Spinal cord (tissue), 10 donors: ENCODE results near the gene CNFN. TPM values are rescaled to one million over a fixed set of nuclear protein-coding genes. Genes with fewer than 3 reads are reported as not detected.

ENCODE experiments used
- DNase-seq, 6 donors: peaks; one replicate each; pipeline versions ENCODE4 v3.0.0 to v3.0.0-alpha.2; 2013 to 2015; ENCODE audit warnings: low spot score in 6 of 6, low read depth in 4 of 6
- H3K27ac ChIP-seq: one replicate; pipeline ENCODE4 v1.5.1; 2013; ENCODE audit warnings: low read depth, low read length, control low read depth
- H3K27me3 ChIP-seq: one replicate; pipeline ENCODE4 v1.6.1; 2013; ENCODE audit warnings: low read length; ENCODE audit not compliant: control insufficient read depth, insufficient read depth
- H3K36me3 ChIP-seq: one replicate; pipeline ENCODE4 v1.6.1; 2013; ENCODE audit warnings: low read length; ENCODE audit not compliant: control insufficient read depth, insufficient read depth
- H3K4me1 ChIP-seq: one replicate; pipeline ENCODE4 v1.6.1; 2013; ENCODE audit warnings: low read length; ENCODE audit not compliant: control insufficient read depth, insufficient read depth
- H3K4me3 ChIP-seq: one replicate; pipeline ENCODE4 v1.5.1; 2013; ENCODE audit warnings: low read depth, low read length, control low read depth
- H3K9me3 ChIP-seq: one replicate; pipeline ENCODE4 v1.6.1; 2013; ENCODE audit warnings: low read length; ENCODE audit not compliant: control insufficient read depth, insufficient read depth
- WGBS: methylation state at CpG from one replicate; pipeline ENCODE4 v1.1.5; 2013; ENCODE audit warnings: missing lambda C conversion rate; ENCODE audit not compliant: insufficient coverage; 5-methylcytosine and 5-hydroxymethylcytosine counted together
- polyA plus RNA-seq, 2 donors: library from polyadenylated mRNA; unstranded; fragments of 120-200 nt; gene quantifications; one replicate each; pipeline ENCODE4 v1.2.1, GENCODE V29; 2013; ENCODE audit not compliant: insufficient read length in 2 of 2
- total RNA-seq, 2 donors: library from RNA; depleted of rRNA in 1 of 2; stranded (reverse); fragments of 120-200 nt in 1 of 2; fragments of >200 nt in 1 of 2; gene quantifications; one replicate each; pipeline versions ENCODE4 v1.2.3 to v1.2.4, GENCODE V29; 2013 to 2014
- donor health status: healthy.

CNFN gene
- total and polyA plus RNA-seq, 4 donors: 0.50 to 3.1 (median 2.1) TPM

DNA sequence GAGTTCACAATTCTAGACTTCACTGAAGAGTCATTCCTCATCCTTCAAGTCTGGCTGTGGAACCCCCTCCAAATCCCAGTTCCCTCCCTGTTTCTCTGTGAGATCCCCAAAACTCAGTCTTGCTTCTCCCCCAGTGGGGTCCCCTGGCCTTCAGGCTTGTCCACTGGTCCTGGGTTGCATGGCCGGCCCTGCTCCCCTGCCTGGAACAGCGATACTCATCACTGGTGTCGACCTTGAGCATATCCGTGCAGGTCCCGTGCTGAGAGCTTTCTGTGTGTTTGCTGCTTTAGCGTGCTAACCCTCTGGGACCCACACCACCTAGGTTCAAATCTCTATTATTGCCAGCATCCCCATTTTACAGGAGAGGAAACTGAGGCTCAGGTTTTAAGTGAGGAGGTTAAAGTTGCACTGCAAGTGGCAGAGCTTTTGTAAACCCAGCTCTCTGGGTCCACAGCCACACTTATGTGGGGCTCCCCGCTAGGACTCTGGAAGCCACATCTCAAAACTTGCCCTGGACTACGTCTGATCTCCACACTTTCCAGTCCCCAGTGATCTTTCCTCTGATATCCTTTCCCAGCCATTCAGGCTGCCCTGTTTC is 21.6 kb upstream of the CNFN start:
- Histone ChIP-seq H3K4me3 (no peak overlapping the region), H3K27ac (no peak overlapping the region), H3K4me1 (peaks cover 16% of the 10 kb centered on the region), H3K36me3 (peaks cover 67% of the 10 kb centered on the region), H3K9me3 (no peaks in the 10 kb centered on the region), H3K27me3 (no peaks in the 10 kb centered on the region)
- no peak for DNase-seq
- WGBS: 98% methylated on average over 7 of the region's 8 CpGs

GRCh38 chr19:42410371-42410770 is 20.3 kb upstream of the CNFN start:
- 91% methylated on average over 30 of the region's 30 CpGs for WGBS
- no peak overlapping the region for H3K27ac ChIP-seq
- no peaks in the 10 kb centered on the region for H3K9me3 ChIP-seq
- no peaks in the 10 kb centered on the region for H3K27me3 ChIP-seq
- H3K36me3 ChIP-seq: peaks cover 76% of the 10 kb centered on the region
- H3K4me1 ChIP-seq: peaks cover 16% of the 10 kb centered on the region
- H3K4me3 ChIP-seq: no peak overlapping the region
- DNase-seq: no peak

DNA sequence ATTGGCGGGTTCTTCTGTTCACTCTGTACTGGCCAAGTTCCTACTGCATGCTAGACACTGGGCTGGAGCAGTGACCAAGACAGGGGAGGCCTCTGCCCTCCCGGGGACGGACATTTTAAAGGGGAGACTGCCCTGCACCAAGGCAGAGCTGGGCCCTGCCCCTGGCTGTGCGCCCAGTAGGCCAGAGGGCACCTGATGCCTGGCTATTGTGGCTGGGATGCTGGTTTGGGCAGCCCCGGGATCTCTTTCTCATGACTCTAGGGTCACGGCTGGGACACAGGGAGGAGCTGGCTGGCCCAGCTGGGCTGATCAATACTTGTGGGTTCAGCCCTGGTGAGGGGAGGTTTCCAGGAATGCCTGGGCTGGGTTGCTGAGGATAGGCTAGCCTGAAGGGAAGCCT is 19.4 kb upstream of the CNFN start:
- Histone ChIP-seq H3K27ac (no peak overlapping the region), H3K9me3 (no peaks in the 10 kb centered on the region), H3K4me3 (no peak overlapping the region), H3K4me1 (peaks cover 16% of the 10 kb centered on the region), H3K27me3 (no peaks in the 10 kb centered on the region), H3K36me3 (peaks cover 82% of the 10 kb centered on the region)
- 64% methylated on average over 6 of the region's 6 CpGs for WGBS
- DNase-seq: no peak

GRCh38 chr19:42407816-42408175 is 17.7 kb upstream of the CNFN start:
- WGBS: 93% methylated on average over 10 of the region's 10 CpGs
- Histone ChIP-seq H3K4me1 (peaks cover 18% of the 10 kb centered on the region), H3K27me3 (no peaks in the 10 kb centered on the region), H3K27ac (no peak overlapping the region), H3K9me3 (no peaks in the 10 kb centered on the region), H3K4me3 (no peak overlapping the region), H3K36me3 (peaks cover 73% of the 10 kb centered on the region)
- no peak for DNase-seq

GRCh38 chr19:42407085-42407815 is 17.2 kb upstream of the CNFN start:
- Histone ChIP-seq H3K4me3 (no peak overlapping the region), H3K4me1 (peaks cover 18% of the 10 kb centered on the region), H3K27ac (no peak overlapping the region), H3K36me3 (peaks cover 70% of the 10 kb centered on the region), H3K27me3 (no peaks in the 10 kb centered on the region), H3K9me3 (no peaks in the 10 kb centered on the region)
- no peak for DNase-seq
- 94% methylated on average over 29 of the region's 30 CpGs for WGBS

- no peaks in the 10 kb centered on the region for H3K9me3 ChIP-seq
- no peaks in the 10 kb centered on the region for H3K27me3 ChIP-seq
- no peak overlapping the region for H3K4me3 ChIP-seq
- peaks cover 66% of the 10 kb centered on the region for H3K36me3 ChIP-seq
- H3K4me1 ChIP-seq: peaks cover 26% of the 10 kb centered on the region
- no peak for DNase-seq
- WGBS: 87% methylated on average over 10 of the region's 11 CpGs
- H3K27ac ChIP-seq: no peak overlapping the region
Measured at GRCh38 chr19:42406111-42406510, 16.0 kb upstream of the CNFN start.

- Histone ChIP-seq H3K9me3 (no peaks in the 10 kb centered on the region), H3K27ac (no peak overlapping the region), H3K36me3 (peaks cover 44% of the 10 kb centered on the region), H3K4me3 (no peak overlapping the region), H3K27me3 (no peaks in the 10 kb centered on the region), H3K4me1 (peaks cover 25% of the 10 kb centered on the region)
- no peak for DNase-seq
- WGBS: 91% methylated on average over 7 of the region's 10 CpGs
Measured at GRCh38 chr19:42403586-42403985, 13.5 kb upstream of the CNFN start.

DNA sequence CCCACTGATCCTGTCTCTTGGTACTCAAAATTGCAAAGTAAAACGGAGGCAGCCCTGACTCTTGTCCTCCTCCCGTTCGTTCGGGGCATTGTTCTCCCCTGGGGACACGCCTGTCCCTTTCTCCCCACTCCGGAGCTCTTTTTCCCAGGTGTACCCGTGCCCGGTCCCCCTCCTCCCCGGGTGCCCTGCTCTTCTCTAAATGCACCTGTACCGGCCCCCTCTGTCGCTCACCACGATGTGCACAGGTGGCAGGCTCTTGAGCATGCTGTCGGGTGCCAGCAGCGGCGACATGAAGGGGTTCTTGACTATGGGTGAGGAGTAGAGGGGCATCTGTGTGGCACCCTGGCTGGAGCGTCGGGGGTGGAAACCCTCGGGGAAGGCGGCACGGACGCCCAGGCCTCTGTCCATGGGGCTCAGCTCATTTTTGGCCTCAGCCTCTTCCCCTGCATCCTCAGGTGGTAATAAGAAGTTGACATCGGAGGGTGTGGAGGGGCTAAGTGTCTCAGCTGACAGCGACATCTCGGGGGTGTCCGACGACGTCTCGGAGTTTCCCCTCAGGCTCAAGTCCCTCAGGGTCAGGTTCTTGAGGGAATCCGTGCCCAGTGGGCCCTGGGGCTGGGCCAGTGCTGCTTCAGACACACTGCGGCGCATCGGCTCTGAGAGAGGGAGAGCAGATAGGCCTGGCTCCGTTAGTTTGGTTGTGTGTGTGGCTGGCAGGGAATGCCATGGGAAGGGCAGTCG is 12.4 kb upstream of the CNFN start:
- 20% methylated on average over 30 of the region's 34 CpGs for WGBS

DNA sequence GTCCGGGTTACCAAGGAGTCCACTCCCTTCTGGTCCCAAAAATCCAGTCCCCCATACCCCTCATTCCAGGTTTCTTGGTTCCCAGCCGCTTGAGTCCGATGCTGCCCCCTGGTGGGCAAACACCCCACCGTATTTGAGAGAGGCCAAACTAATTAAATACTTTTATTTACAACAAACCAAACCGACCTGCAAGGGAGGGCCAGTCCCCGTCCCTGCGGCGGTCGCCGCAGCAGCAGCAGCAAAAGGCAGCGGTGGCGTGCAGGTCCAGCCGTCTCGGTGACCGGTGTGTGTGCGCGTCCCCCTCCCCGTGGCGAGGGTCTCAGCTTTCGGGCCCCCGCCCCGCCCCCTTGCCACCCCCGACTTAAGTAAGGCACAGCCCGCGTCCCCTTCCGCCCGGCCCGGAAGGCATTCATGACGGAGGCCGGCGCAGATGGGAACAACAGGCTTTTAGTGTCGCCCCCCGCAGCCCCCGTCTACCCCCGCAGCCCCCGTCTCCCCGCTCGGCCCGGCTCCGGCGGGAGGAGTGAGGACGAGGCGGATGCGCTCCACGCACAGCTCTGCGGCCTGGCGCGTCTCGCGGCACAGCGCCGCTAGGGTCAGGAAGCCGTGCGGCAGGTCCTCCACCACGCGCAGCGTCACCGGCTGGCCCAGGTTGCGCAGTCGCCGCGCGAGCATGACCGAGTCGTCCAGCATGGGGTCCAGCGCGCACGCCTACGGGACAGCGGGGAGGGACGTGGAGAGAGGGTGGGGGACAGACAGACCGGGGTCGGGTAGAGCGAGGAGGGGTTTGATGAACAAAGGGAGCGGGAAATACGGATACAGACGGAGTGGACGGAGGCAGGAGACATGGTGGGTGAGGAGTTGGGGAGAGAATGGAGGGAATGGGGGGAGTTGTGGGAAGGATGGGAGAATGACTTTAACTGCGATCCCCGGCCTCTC is 11.5 kb upstream of the CNFN start:
- under 1% methylated on average over 69 of the region's 80 CpGs for whole genome bisulfite sequencing
- DNase-seq: peak; percentile 64 to 94 (median 78)
- Histone ChIP-seq H3K4me3 (peak overlapping the region; percentile 50), H3K9me3 (no peaks in the 10 kb centered on the region), H3K36me3 (peaks cover 25% of the 10 kb centered on the region), H3K4me1 (peaks cover 39% of the 10 kb centered on the region), H3K27ac (no peak overlapping the region), H3K27me3 (no peaks in the 10 kb centered on the region)

More for the DNA sequence above, 12.4 kb upstream of the CNFN start:
- no peaks in the 10 kb centered on the region for H3K27me3 ChIP-seq
- peaks cover 34% of the 10 kb centered on the region for H3K36me3 ChIP-seq
- H3K9me3 ChIP-seq: no peaks in the 10 kb centered on the region
- peak overlapping the region; percentile 50 for H3K4me3 ChIP-seq
- H3K27ac ChIP-seq: no peak overlapping the region
- DNase-seq: peak in 2 of 6 donors; percentile 40 to 47
- peaks cover 32% of the 10 kb centered on the region for H3K4me1 ChIP-seq
